ENCODE measurements around the gene SUPT3H. TPM values are rescaled to one million over a fixed set of nuclear protein-coding genes. Genes with fewer than 3 reads are reported as not detected.
"Not testable (repeated sequence)": the region's sequence is repeated elsewhere in the genome, so short reads cannot be mapped to it uniquely, and the experiment has no call there.

Gene SUPT3H
- total and polyA plus RNA-seq, 12 donors = 10.0 to 56.2 (median 16.6) TPM

DNA sequence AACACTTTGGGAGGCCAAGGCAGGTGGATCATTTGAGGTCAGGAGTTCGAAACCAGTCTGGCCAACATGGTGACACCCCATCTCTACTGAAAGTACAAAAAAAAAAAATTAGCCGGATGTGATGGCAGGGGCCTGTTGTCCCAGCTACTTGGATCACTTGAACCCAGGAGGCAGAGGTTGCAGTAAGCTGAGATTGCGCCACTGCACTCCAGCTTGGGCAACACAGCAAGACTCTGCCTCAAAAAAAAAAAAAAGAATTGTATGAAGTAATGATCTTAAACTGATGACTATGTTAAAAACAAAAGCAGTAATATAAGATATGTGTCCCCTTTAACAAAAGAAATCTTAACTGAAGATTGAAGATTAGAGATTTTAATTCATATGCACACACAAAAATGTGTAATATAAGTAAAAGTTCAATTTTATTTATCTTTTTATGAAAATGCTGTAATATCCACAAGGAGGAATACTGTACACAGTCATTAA is 78.6 kb downstream of the SUPT3H start:
- WGBS, 4 donors = 94 to 99% (median 97%) methylated on average over 3 of the region's 3 CpGs
- Histone ChIP-seq H3K27me3 (no peaks in the 10 kb centered on the region), H3K4me3 (no peak overlapping the region), H3K36me3 (replicated peaks in 1 of 2) (no peaks in the 10 kb centered on the region), H3K4me1 (replicated peaks in 1 of 2) (no peaks in the 10 kb centered on the region), H3K9me3 (replicated peaks in 1 of 3) (no peaks in the 10 kb centered on the region), H3K27ac (no peak overlapping the region)
- TF ChIP-seq, protein P1, sequence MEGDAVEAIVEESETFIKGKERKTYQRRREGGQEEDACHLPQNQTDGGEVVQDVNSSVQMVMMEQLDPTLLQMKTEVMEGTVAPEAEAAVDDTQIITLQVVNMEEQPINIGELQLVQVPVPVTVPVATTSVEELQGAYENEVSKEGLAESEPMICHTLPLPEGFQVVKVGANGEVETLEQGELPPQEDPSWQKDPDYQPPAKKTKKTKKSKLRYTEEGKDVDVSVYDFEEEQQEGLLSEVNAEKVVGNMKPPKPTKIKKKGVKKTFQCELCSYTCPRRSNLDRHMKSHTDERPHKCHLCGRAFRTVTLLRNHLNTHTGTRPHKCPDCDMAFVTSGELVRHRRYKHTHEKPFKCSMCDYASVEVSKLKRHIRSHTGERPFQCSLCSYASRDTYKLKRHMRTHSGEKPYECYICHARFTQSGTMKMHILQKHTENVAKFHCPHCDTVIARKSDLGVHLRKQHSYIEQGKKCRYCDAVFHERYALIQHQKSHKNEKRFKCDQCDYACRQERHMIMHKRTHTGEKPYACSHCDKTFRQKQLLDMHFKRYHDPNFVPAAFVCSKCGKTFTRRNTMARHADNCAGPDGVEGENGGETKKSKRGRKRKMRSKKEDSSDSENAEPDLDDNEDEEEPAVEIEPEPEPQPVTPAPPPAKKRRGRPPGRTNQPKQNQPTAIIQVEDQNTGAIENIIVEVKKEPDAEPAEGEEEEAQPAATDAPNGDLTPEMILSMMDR (IDR thresholded peaks at IDR 0.05) = no peak
- no peak for TF ChIP-seq POLR2A (IDR thresholded peaks at IDR 0.05)
- intact Hi-C loops (cut with DNase I) = no loop called here
- DNase-seq = no peak

DNA sequence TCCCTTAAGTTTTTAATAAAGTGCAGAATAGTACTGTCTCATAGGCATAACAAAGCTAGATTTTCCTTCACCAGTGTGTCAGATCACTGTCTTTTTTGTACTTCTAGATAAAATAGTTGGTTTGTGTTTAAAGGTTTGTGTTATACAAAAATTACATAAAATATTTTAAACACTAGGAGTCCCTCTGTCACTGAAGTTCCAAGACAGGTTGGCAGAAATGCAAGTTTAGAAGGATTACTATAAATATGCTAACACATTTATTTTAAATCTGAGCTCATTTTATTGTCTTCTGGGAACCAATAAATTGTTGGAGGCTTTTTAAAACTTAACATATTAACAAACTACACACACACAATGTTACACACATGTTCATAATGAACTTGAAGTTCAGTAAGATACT is 80.4 kb downstream of the SUPT3H start:
- Histone ChIP-seq H3K27ac (no peak overlapping the region), H3K4me3 (no peak overlapping the region), H3K27me3 (no peaks in the 10 kb centered on the region), H3K4me1 (replicated peaks in 1 of 2) (no peaks in the 10 kb centered on the region), H3K36me3 (replicated peaks in 1 of 2) (no peaks in the 10 kb centered on the region), H3K9me3 (replicated peaks in 1 of 3) (no peaks in the 10 kb centered on the region)
- intact Hi-C loops (cut with DNase I) = no loop called here
- no peak for DNase-seq
- TF ChIP-seq, protein P1 (IDR thresholded peaks at IDR 0.05) = no peak
- TF ChIP-seq POLR2A (IDR thresholded peaks at IDR 0.05) = no peak

DNA sequence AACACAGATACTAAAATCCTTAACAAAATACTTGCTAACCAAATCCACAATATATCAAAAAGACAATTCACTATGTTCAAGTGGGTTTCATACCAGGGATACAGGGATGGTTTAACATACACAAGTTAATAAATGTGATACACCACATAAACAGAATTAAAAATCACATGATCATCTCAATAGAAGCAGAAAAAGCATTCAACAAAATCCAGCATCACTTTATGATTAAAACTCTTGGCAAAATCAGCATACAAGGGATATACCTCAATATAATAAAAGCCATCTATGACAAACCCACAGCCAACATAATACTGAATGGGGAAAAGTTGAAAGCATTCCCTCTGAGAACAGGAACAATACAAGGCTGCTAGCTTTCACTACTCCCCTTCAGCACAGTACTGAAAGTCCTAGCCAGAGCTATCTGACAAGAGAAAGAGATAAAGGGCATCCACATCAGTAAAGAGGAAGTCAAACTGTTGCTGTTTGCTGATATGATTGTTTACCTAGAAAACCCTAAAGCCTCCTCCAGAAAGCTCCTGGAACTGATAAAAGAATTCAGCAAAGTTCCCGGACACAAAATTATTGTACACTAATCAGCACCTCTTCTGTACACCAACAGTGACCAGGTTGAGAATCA is 83.6 kb downstream of the SUPT3H start:
- intact Hi-C loops (cut with DNase I); H3K27ac ChIP-seq; H3K4me1 ChIP-seq (replicated peaks in 1 of 2); H3K27me3 ChIP-seq; DNase-seq; H3K36me3 ChIP-seq (replicated peaks in 1 of 2); H3K4me3 ChIP-seq; H3K9me3 ChIP-seq (replicated peaks in 1 of 3): not testable (repeated sequence)
- WGBS, 4 donors = 50 to 87% (median 78%) methylated on average over 1 of the region's 1 CpG

DNA sequence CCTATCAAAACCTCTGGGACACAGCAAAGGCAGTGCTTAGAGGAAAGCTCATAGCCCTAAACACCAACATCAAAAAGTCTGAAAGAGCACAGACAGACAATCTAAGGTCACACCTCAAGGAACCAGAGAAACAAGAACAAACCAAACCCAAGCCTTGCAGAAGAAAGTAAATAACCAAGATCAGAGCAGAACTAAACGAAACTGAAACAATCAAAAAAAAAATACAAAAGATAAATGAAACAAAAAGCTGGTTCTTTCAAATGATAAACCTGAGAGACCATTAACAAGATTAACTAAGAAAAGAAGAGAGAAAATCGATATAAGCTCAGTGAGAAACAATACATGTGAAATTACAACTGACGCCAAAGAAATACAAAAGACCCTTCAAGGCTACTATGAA is 84.4 kb downstream of the SUPT3H start:
- WGBS, 4 donors = 84 to 97% (median 92%) methylated on average over 3 of the region's 3 CpGs
- Histone ChIP-seq H3K27ac (no peak overlapping the region), H3K4me3 (no peak overlapping the region), H3K4me1 (replicated peaks in 1 of 2) (no peaks in the 10 kb centered on the region), H3K27me3 (no peaks in the 10 kb centered on the region), H3K9me3 (replicated peaks in 1 of 3) (no peaks in the 10 kb centered on the region), H3K36me3 (replicated peaks in 1 of 2) (no peaks in the 10 kb centered on the region)
- intact Hi-C loops (cut with DNase I) = no loop called here
- TF ChIP-seq, protein P1 (IDR thresholded peaks at IDR 0.05) = no peak
- TF ChIP-seq POLR2A (IDR thresholded peaks at IDR 0.05) = no peak
- DNase-seq = no peak
